HepG2 (cell line): Measurements from ENCODE around the gene MAVS. TPM values are rescaled to one million over a fixed set of nuclear protein-coding genes. Genes with fewer than 3 reads are reported as not detected.

Experiments
- DRAP1 ChIP-seq: IDR thresholded peaks from 2 replicates; pipeline ENCODE4 v1.6.1; 2016; ENCODE audit warnings: missing genetic modification reagents, missing compliant biosample characterization
- FOXA1 ChIP-seq, 2 experiments: fragments of 450-650 bp in 1 of 2; sonication (generic) in 1 of 2; formaldehyde crosslinking in 1 of 2; IDR thresholded peaks; 2 replicates each; pipeline versions ENCODE4 v1.4.0 to v1.6.1; 2016 to 2020; ENCODE audit warnings: missing genetic modification reagents in 1 of 2
- FOXK2 ChIP-seq: fragments of 450-650 bp; IDR thresholded peaks from 2 replicates; pipeline ENCODE4 v1.6.1; 2016
- HBP1 ChIP-seq: IDR thresholded peaks from 2 replicates; pipeline ENCODE4 v1.6.1; 2016; ENCODE audit warnings: low read depth, control low read depth
- HOMEZ ChIP-seq: IDR thresholded peaks from 2 replicates; pipeline ENCODE4 v1.6.1; 2016; ENCODE audit warnings: low read depth
- NPAS2 ChIP-seq: sonication (generic); formaldehyde crosslinking; IDR thresholded peaks from 2 replicates; pipeline ENCODE4 v1.8.0; 2022; ENCODE audit warnings: mild to moderate bottlenecking, missing genetic modification reagents, borderline replicate concordance
- PAWR ChIP-seq: sonication (generic); formaldehyde crosslinking; IDR thresholded peaks from 2 replicates; pipeline ENCODE4 v1.4.0; 2020; ENCODE audit warnings: missing genetic modification reagents, mild to moderate bottlenecking, borderline replicate concordance
- PAX8 ChIP-seq: sonication (generic); formaldehyde crosslinking; IDR thresholded peaks from 2 replicates; pipeline ENCODE4 v1.8.0; 2022; ENCODE audit warnings: mild to moderate bottlenecking, missing genetic modification reagents, borderline replicate concordance
- RBM22 ChIP-seq: fragments of 200-400 bp; formaldehyde crosslinking; optimal IDR thresholded peaks from 2 replicates; pipeline ENCODE3; 2017; ENCODE audit warnings: mild to moderate bottlenecking, low read length, moderate library complexity
- SNAPC5 ChIP-seq: sonication (generic); formaldehyde crosslinking; IDR thresholded peaks from 2 replicates; pipeline ENCODE4 v1.8.1; 2023; ENCODE audit warnings: mild to moderate bottlenecking, missing genetic modification reagents, borderline replicate concordance
- SP140L ChIP-seq: sonication (generic); formaldehyde crosslinking; IDR thresholded peaks from 2 replicates; pipeline ENCODE4 v1.4.0; 2020; ENCODE audit warnings: missing genetic modification reagents, borderline replicate concordance
- TARDBP ChIP-seq: sonication (generic); formaldehyde crosslinking; IDR thresholded peaks from 2 replicates; pipeline ENCODE4 v1.8.0; 2022; ENCODE audit warnings: mild to moderate bottlenecking, missing genetic modification reagents
- TBL1XR1 ChIP-seq: fragments of 150-350 bp; IDR thresholded peaks from 2 replicates; pipeline ENCODE4 v1.6.1; 2014; ENCODE audit warnings: borderline replicate concordance, low read length; ENCODE audit not compliant: partially characterized antibody
- THAP8 ChIP-seq: sonication (generic); formaldehyde crosslinking; IDR thresholded peaks from 2 replicates; pipeline ENCODE4 v1.5.1; 2020; ENCODE audit warnings: missing genetic modification reagents, mild to moderate bottlenecking, borderline replicate concordance
- ZFP91 ChIP-seq: sonication (generic); formaldehyde crosslinking; IDR thresholded peaks from 2 replicates; pipeline ENCODE4 v1.9.0; 2022; ENCODE audit warnings: missing genetic modification reagents, mild to moderate bottlenecking, borderline replicate concordance
- ZNF124 ChIP-seq: sonication (generic); formaldehyde crosslinking; IDR thresholded peaks from 2 replicates; pipeline ENCODE4 v1.4.0; 2020; ENCODE audit warnings: missing genetic modification reagents
- ZNF230 ChIP-seq: sonication (generic); formaldehyde crosslinking; IDR thresholded peaks from 2 replicates; pipeline ENCODE4 v1.4.0; 2020; ENCODE audit warnings: mild to moderate bottlenecking, missing genetic modification reagents
- ZNF678 ChIP-seq: sonication (generic); formaldehyde crosslinking; IDR thresholded peaks from 2 replicates; pipeline ENCODE4 v1.4.0; 2020; ENCODE audit warnings: mild to moderate bottlenecking, missing genetic modification reagents
- ZNF704 ChIP-seq: sonication (generic); formaldehyde crosslinking; IDR thresholded peaks from 2 replicates; pipeline ENCODE4 v1.8.1; 2023; ENCODE audit warnings: mild to moderate bottlenecking, inconsistent platforms, moderate library complexity, missing genetic modification reagents, borderline replicate concordance
- ZNF883 ChIP-seq: sonication (generic); formaldehyde crosslinking; IDR thresholded peaks from 2 replicates; pipeline ENCODE4 v1.5.1; 2020; ENCODE audit warnings: mild to moderate bottlenecking, missing genetic modification reagents; ENCODE audit errors: not compliant biosample characterization
- polyA plus RNA-seq, 8 experiments: library from polyadenylated mRNA; depleted of rRNA in 3 of 8; stranded (reverse) in 7 of 8; unstranded in 1 of 8; fragments of >200 nt; fragmentation: Illumina TruSeq in 4 of 8; extraction: Trizol in 4 of 8; gene quantifications; 2 replicates each; pipeline versions ENCODE4 v1.2.1 to v1.2.3, GENCODE V29; 2011 to 2016; ENCODE audit warnings: low read depth in 4 of 8, missing spikeins in 1 of 8, mixed read lengths in 1 of 8; ENCODE audit not compliant: insufficient read depth in 1 of 8
- total RNA-seq, 5 experiments: library from RNA; depleted of rRNA; stranded (reverse); fragments of >200 nt; fragmentation: Illumina TruSeq; extraction: Trizol; gene quantifications; 2 replicates each; pipeline ENCODE4 v1.2.3, GENCODE V29; 2016; ENCODE audit warnings: low read depth in 1 of 5

MAVS gene
- total and polyA plus RNA-seq, 2 of the 13 experiments (the other 11 are each of a cell fraction or from before 2014, with no cell fraction given) = 27.3 to 36.6 TPM

GRCh38 chr20:3797226-3797545, 49.4 kb upstream of the MAVS start (continued):
- TF ChIP-seq TBL1XR1 = no peak
- no peak for TF ChIP-seq HOMEZ
- TF ChIP-seq ZNF230 (CRISPR knock-in tag) = 0 out of 2 replicates have a peak, but pooled peaks have one; percentile 37
- TF ChIP-seq RBM22 = no peak
- no peak; the same call in 1 of the 2 replicates for TF ChIP-seq ZFP91 (CRISPR knock-in tag)
- TF ChIP-seq NPAS2 = no peak
- no peak for TF ChIP-seq FOXK2
- 0 out of 2 replicates have a peak, but pooled peaks have one; percentile 20 for TF ChIP-seq ZNF124
- no peak for TF ChIP-seq FOXA1 (IDR thresholded peaks at IDR 0.05)
- TF ChIP-seq FOXA1 (CRISPR knock-in tag; IDR thresholded peaks at IDR 0.05) = no peak
- 0 out of 2 replicates have a peak, but pooled peaks have one; percentile 47 for TF ChIP-seq SNAPC5 (CRISPR knock-in tag)
- TF ChIP-seq DRAP1 (CRISPR knock-in tag) = no peak
- no peak for TF ChIP-seq THAP8 (CRISPR knock-in tag)
- no peak for TF ChIP-seq ZNF678 (CRISPR knock-in tag)
- TF ChIP-seq HBP1 (CRISPR knock-in tag) = peak; percentile 20; the same call in 1 of the 2 replicates
- TF ChIP-seq PAWR (CRISPR knock-in tag) = 0 out of 2 replicates have a peak, but pooled peaks have one; percentile 40
- 0 out of 2 replicates have a peak, but pooled peaks have one; percentile 20 for TF ChIP-seq TARDBP
- no peak for TF ChIP-seq PAX8 (CRISPR knock-in tag)
- no peak for TF ChIP-seq ZNF883 (CRISPR knock-in tag)
- no peak for TF ChIP-seq SP140L
- 0 out of 2 replicates have a peak, but pooled peaks have one; percentile 38 for TF ChIP-seq ZNF704 (CRISPR knock-in tag)
